ENCODE results near the gene KCNQ1. TPM values are rescaled to one million over a fixed set of nuclear protein-coding genes. Genes with fewer than 3 reads are reported as not detected.

KCNQ1 gene
- total and polyA plus RNA-seq, 2 donors (not counting 3 experiments of a cell fraction or from before 2014, with no cell fraction given), result 0.07 to 0.09 TPM

- ChIA-PET POLR2A (interaction anchor here (0.6 to 2.4 kb wide), 5 partner anchors 21 to 516 kb away, joined by 3 to 13 read pairs (median 3); partner anchors contain the start of genes CD81, KCNQ1OT1 and PHLDA2), CTCF (interaction anchor here (0.6 to 16.2 kb wide), 27 partner anchors 9 to 587 kb away, joined by 3 to 711 read pairs (median 6); partner anchors contain the start of genes CD81, NAP1L4 and PHLDA2)
- intact Hi-C loops (cut with micrococcal nuclease), result loop anchor here (1.0 kb wide), 2 partner anchors 37 to 360 kb away; no protein-coding TSS in a partner anchor
- H3K79me2 ChIP-seq (ENCODE audit: control insufficient read depth, insufficient read depth, low read length), result no peaks in the 10 kb centered on the region
- H3K36me3 ChIP-seq (ENCODE audit: control insufficient read depth in 2 of 2, extremely low read depth in 1 of 2, insufficient read depth in 2 of 2, low read length in 2 of 2), result no peaks in the 10 kb centered on the region
- FAIRE-seq (no peak), DNase-seq (ENCODE audit: low read depth, low spot score) (no peak)
- no peaks in the 10 kb centered on the region for H3K9me1 ChIP-seq (replicated peaks; ENCODE audit: control insufficient read depth, extremely low read depth, insufficient read depth, low read length)
- H3K4me3 ChIP-seq (replicated peaks in 1 of 3; ENCODE audit: insufficient read depth in 1 of 3, low read depth in 1 of 3, low read length in 3 of 3), result peak overlapping the region in 2 of 3 experiments; percentile 24 to 36
- dilution Hi-C loops (cut with MboI; ENCODE audit: extremely low pct_ligation_motif_present, low sequenced_read_pairs), result no loop called here
- BruUV-seq (replicated peaks), result no TSS peak
- peak overlapping the region; percentile 2 for H3K9ac ChIP-seq (replicated peaks; ENCODE audit: extremely low read depth, insufficient read depth, low read length)
- H3K27ac ChIP-seq (ENCODE audit: insufficient read depth, low read depth, low read length), result peak overlapping the region; percentile 23
- H3K4me2 ChIP-seq (ENCODE audit: insufficient read depth, low read length), result peak overlapping the region; percentile 49
- H3K27me3 ChIP-seq (ENCODE audit: control insufficient read depth in 2 of 2, insufficient read depth in 2 of 2, low read length in 2 of 2), result no peaks in the 10 kb centered on the region
- peak overlapping the region; percentile 65 for H2AFZ ChIP-seq (ENCODE audit: low read depth, low read length)
- TF ChIP-seq CTCF (IDR thresholded peaks at IDR 0.05; ENCODE audit: extremely low read depth in 1 of 2, insufficient read depth in 1 of 2, low read depth in 1 of 2, low read length in 2 of 2) (peak; percentile 34 to 43), GATA2 (IDR thresholded peaks at IDR 0.05; ENCODE audit: insufficient read depth, insufficient read length, low read depth, low read length) (no peak), EZH2 (IDR thresholded peaks at IDR 0.05; ENCODE audit: borderline replicate concordance, low read depth, low read length, severe bottlenecking) (no peak), MYC (IDR thresholded peaks at IDR 0.05; ENCODE audit: low read depth, low read length) (no peak), POLR2A (IDR thresholded peaks at IDR 0.05; ENCODE audit: low read depth, low read length) (no peak)
- H3K9me3 ChIP-seq (replicated peaks; ENCODE audit: control insufficient read depth, insufficient read depth, low read length), result no peaks in the 10 kb centered on the region
- H4K20me1 ChIP-seq (replicated peaks; ENCODE audit: control insufficient read depth, extremely low read depth, insufficient read depth, low read length), result no peaks in the 10 kb centered on the region
- H3K4me1 ChIP-seq (ENCODE audit: control insufficient read depth, extremely low read depth, insufficient read depth, low read length), result peaks cover 18% of the 10 kb centered on the region
Observed at GRCh38 chr11:2892967-2893528, 448.2 kb downstream of the KCNQ1 start.
